Suppressor macrophage (primary cell): ENCODE measurements around the gene GRAP.
"Not testable (repeated sequence)": the region's sequence is repeated elsewhere in the genome, so short reads cannot be mapped to it uniquely, and the experiment has no call there.

Experiments used
- DNase-seq, 4 experiments: peaks; one replicate each; pipeline ENCODE4 v3.0.0-alpha.2; 2020 to 2022

GRAP gene

GRCh38 chr17:19041871-19042270 is 4.9 kb downstream of the GRAP start:
- not testable (repeated sequence) for DNase-seq

- not testable (repeated sequence) for DNase-seq
These were observed 6.4 kb downstream of the GRAP start for GRCh38 chr17:19040350-19040749.

GRCh38 chr17:19038730-19039129 is 8.0 kb downstream of the GRAP start:
- not testable (repeated sequence) for DNase-seq

GRCh38 chr17:19038007-19038406 is 8.8 kb downstream of the GRAP start:
- not testable (repeated sequence) for DNase-seq

GRCh38 chr17:19037547-19037946 is 9.2 kb downstream of the GRAP start:
- not testable (repeated sequence) for DNase-seq

GRCh38 chr17:19036186-19036585 is 10.6 kb downstream of the GRAP start:
- DNase-seq, result not testable (repeated sequence)

- not testable (repeated sequence) for DNase-seq
These were observed 14.3 kb downstream of the GRAP start for GRCh38 chr17:19032377-19032988.

- not testable (repeated sequence) for DNase-seq
These were observed 15.0 kb downstream of the GRAP start for GRCh38 chr17:19031729-19032128.

- not testable (repeated sequence) for DNase-seq
These were observed 15.8 kb downstream of the GRAP start for GRCh38 chr17:19030771-19031449.

- DNase-seq, result not testable (repeated sequence)
These were observed 17.0 kb downstream of the GRAP start for GRCh38 chr17:19029740-19030139.

- not testable (repeated sequence) for DNase-seq
These were observed 18.1 kb downstream of the GRAP start for GRCh38 chr17:19028671-19029070.

- DNase-seq, result no peak
These were observed 22.4 kb downstream of the GRAP start for GRCh38 chr17:19024101-19025078.

- DNase-seq, result no peak
These were observed 23.4 kb downstream of the GRAP start for GRCh38 chr17:19023209-19023999.

- no peak for DNase-seq
These were observed 24.0 kb downstream of the GRAP start for GRCh38 chr17:19022747-19023146.

GRCh38 chr17:19022128-19022527 is 24.6 kb downstream of the GRAP start:
- no peak for DNase-seq

GRCh38 chr17:19021622-19022083 is 25.1 kb downstream of the GRAP start:
- DNase-seq, result peak in 1 of 4 experiments; percentile 20

- DNase-seq, result not testable (repeated sequence)
These were observed 25.6 kb downstream of the GRAP start for GRCh38 chr17:19021011-19021621.

- DNase-seq, result no peak
These were observed 26.7 kb downstream of the GRAP start for GRCh38 chr17:19020016-19020415.

- DNase-seq, result no peak
These were observed 27.5 kb downstream of the GRAP start for GRCh38 chr17:19019041-19019941.

GRCh38 chr17:19018600-19018950 is 28.2 kb downstream of the GRAP start:
- no peak for DNase-seq
